GM23338 (cell line): ENCODE results near the gene RASA3. TPM values are rescaled to one million over a fixed set of nuclear protein-coding genes. Genes with fewer than 3 reads are reported as not detected.

Experiments used
- ATAC-seq: fragments of 200-7000 bp; cut with Tn5 transposase; 3 replicates; pipeline ENCODE4 v1.9.1; 2020
- DNase-seq: peaks from one replicate; pipeline ENCODE4 v3.0.0-alpha.2; 2015; ENCODE audit warnings: low spot score
- H2AFZ ChIP-seq: fragments of 200-600 bp; sonication (generic); 2 replicates; pipeline ENCODE4 v1.8.0; 2016; ENCODE audit warnings: antibody characterized with exemption, mild to moderate bottlenecking, moderate library complexity
- H3F3A ChIP-seq: fragments of 200-600 bp; sonication (generic); replicated peaks from 2 replicates; pipeline ENCODE4 v1.8.0; 2017; ENCODE audit warnings: antibody characterized with exemption, mixed run types, low read depth
- H3K27ac ChIP-seq: fragments of 200-600 bp; sonication (generic); 2 replicates; pipeline ENCODE4 v1.6.1; 2016; ENCODE audit warnings: low read depth
- H3K27me3 ChIP-seq: fragments of 200-600 bp; sonication (generic); 2 replicates; pipeline ENCODE4 v1.8.0; 2016; ENCODE audit warnings: mild to moderate bottlenecking, mixed run types, moderate library complexity; ENCODE audit not compliant: insufficient read depth
- H3K36me3 ChIP-seq: fragments of 200-600 bp; sonication (generic); 2 replicates; pipeline ENCODE4 v1.8.0; 2016; ENCODE audit warnings: mild to moderate bottlenecking; ENCODE audit not compliant: insufficient read depth
- H3K4me1 ChIP-seq: fragments of 200-600 bp; sonication (generic); 2 replicates; pipeline ENCODE4 v1.8.0; 2016; ENCODE audit warnings: mild to moderate bottlenecking, moderate library complexity; ENCODE audit not compliant: insufficient read depth
- H3K4me2 ChIP-seq: fragments of 200-600 bp; sonication (generic); 2 replicates; pipeline ENCODE4 v1.7.1; 2017; ENCODE audit warnings: mixed run types
- H3K4me3 ChIP-seq: fragments of 200-600 bp; sonication (generic); 2 replicates; pipeline ENCODE4 v1.6.1; 2016; ENCODE audit warnings: mixed run types
- H3K79me2 ChIP-seq: fragments of 200-600 bp; sonication (generic); replicated peaks from 2 replicates; pipeline ENCODE4 v1.8.0; 2017; ENCODE audit warnings: mild to moderate bottlenecking; ENCODE audit not compliant: insufficient read depth
- H3K9me2 ChIP-seq: fragments of 200-600 bp; sonication (generic); 2 replicates; pipeline ENCODE4 v1.8.0; 2017; ENCODE audit not compliant: insufficient read depth
- H4K20me1 ChIP-seq: fragments of 200-600 bp; sonication (generic); replicated peaks from 2 replicates; pipeline ENCODE4 v1.8.0; 2017; ENCODE audit warnings: mild to moderate bottlenecking; ENCODE audit not compliant: insufficient read depth
- H3K27ac Mint-ChIP-seq: 2 replicates; pipeline ENCODE4 v1.8.0; 2020; ENCODE audit warnings: inconsistent platforms, mild to moderate bottlenecking, moderate library complexity, mixed read lengths
- H3K27me3 Mint-ChIP-seq: 3 replicates; pipeline ENCODE4 v1.8.0; 2022; ENCODE audit warnings: low read depth, mild to moderate bottlenecking, moderate library complexity, mixed read lengths, inconsistent platforms; ENCODE audit not compliant: insufficient read depth, poor library complexity
- H3K36me3 Mint-ChIP-seq: 3 replicates; pipeline ENCODE4 v1.8.0; 2021; ENCODE audit warnings: low read depth, mild to moderate bottlenecking, inconsistent platforms, moderate library complexity, mixed read lengths
- H3K4me1 Mint-ChIP-seq: 3 replicates; pipeline ENCODE4 v1.8.0; 2020; ENCODE audit warnings: mild to moderate bottlenecking, inconsistent platforms, mixed read lengths
- H3K4me3 Mint-ChIP-seq: 3 replicates; pipeline ENCODE4 v1.8.0; 2021; ENCODE audit warnings: moderate library complexity, mild to moderate bottlenecking, inconsistent platforms, mixed read lengths
- H3K9me3 Mint-ChIP-seq: 3 replicates; pipeline ENCODE4 v1.8.0; 2020; ENCODE audit warnings: moderate library complexity, mild to moderate bottlenecking, inconsistent platforms, mixed read lengths
- CREB1 ChIP-seq: fragments of 250-450 bp; sonication (Bioruptor Pico); IDR thresholded peaks from 2 replicates; pipeline ENCODE4 v1.5.0; 2020; ENCODE audit warnings: low read depth, mild to moderate bottlenecking, moderate library complexity
- EZH2 ChIP-seq: fragments of 200-600 bp; sonication (generic); IDR thresholded peaks from one replicate; pipeline ENCODE4 v1.8.0; 2017; ENCODE audit warnings: antibody characterized with exemption, mild to moderate bottlenecking, low read depth; ENCODE audit not compliant: unreplicated experiment
- EZH2phosphoT487 ChIP-seq: fragments of 200-600 bp; sonication (generic); IDR thresholded peaks from one replicate; pipeline ENCODE4 v1.8.1; 2018; ENCODE audit warnings: antibody characterized with exemption; ENCODE audit not compliant: unreplicated experiment
- JUNB ChIP-seq: IDR thresholded peaks from one replicate; pipeline ENCODE4 v1.6.1; 2016; ENCODE audit warnings: antibody characterized with exemption; ENCODE audit not compliant: unreplicated experiment
- NANOG ChIP-seq: IDR thresholded peaks from 2 replicates; pipeline ENCODE4 v1.6.1; 2016; ENCODE audit warnings: antibody characterized with exemption, borderline replicate concordance
- POLR2AphosphoS5 ChIP-seq: IDR thresholded peaks from 2 replicates; pipeline ENCODE4 v1.6.1; 2016; ENCODE audit warnings: antibody characterized with exemption, low read depth
- STAT1 ChIP-seq: IDR thresholded peaks from one replicate; pipeline ENCODE4 v1.6.1; 2016; ENCODE audit warnings: antibody characterized with exemption; ENCODE audit not compliant: unreplicated experiment
- ZNF114 ChIP-seq: fragments of 250-450 bp; sonication (Bioruptor Pico); IDR thresholded peaks from 2 replicates; pipeline ENCODE4 v1.5.0; 2020; ENCODE audit warnings: mild to moderate bottlenecking, moderate library complexity
- ZNF331 ChIP-seq: fragments of 250-450 bp; sonication (Bioruptor Pico); IDR thresholded peaks from 2 replicates; pipeline ENCODE4 v1.5.0; 2020; ENCODE audit warnings: low read depth, mild to moderate bottlenecking, moderate library complexity
- polyA plus RNA-seq: library from polyadenylated mRNA; unstranded; fragments of >200 nt; fragmentation: Nextera tagmentation; extraction: Ambion mirVana; gene quantifications from 2 replicates; pipeline ENCODE4 v1.2.1, GENCODE V29; 2016
- total RNA-seq: library from RNA; depleted of rRNA; stranded (reverse); fragments of >200 nt; shearing (Covaris generic); gene quantifications from 2 replicates; pipeline ENCODE4 v1.2.3, GENCODE V29; 2014
- TF ChIP-seq, protein P1 (sequence below): IDR thresholded peaks from 2 replicates; pipeline ENCODE4 v1.6.1; 2016; ENCODE audit warnings: antibody characterized with exemption
- TF ChIP-seq, protein P2 (sequence below), 2 experiments: fragments of 200-600 bp in 1 of 2; sonication (generic) in 1 of 2; conservative IDR thresholded peaks; 2 replicates each; pipeline versions ENCODE4 v1.5.1 to v1.6.1; 2016 to 2017; ENCODE audit warnings: antibody characterized with exemption in 2 of 2, low read depth in 2 of 2, mild to moderate bottlenecking in 2 of 2, moderate library complexity in 1 of 2
- TF ChIP-seq, protein P3 (sequence below): fragments of 250-450 bp; sonication (Bioruptor Pico); IDR thresholded peaks from 2 replicates; pipeline ENCODE4 v1.5.0; 2020; ENCODE audit warnings: mild to moderate bottlenecking, moderate library complexity
- TF ChIP-seq, protein P4 (sequence below): IDR thresholded peaks from one replicate; pipeline ENCODE4 v1.6.1; 2018; ENCODE audit warnings: antibody characterized with exemption; ENCODE audit not compliant: unreplicated experiment

The RASA3 gene
- total and polyA plus RNA-seq, 2 experiments from 2014 or later: 11.2 to 20.7 TPM

DNA sequence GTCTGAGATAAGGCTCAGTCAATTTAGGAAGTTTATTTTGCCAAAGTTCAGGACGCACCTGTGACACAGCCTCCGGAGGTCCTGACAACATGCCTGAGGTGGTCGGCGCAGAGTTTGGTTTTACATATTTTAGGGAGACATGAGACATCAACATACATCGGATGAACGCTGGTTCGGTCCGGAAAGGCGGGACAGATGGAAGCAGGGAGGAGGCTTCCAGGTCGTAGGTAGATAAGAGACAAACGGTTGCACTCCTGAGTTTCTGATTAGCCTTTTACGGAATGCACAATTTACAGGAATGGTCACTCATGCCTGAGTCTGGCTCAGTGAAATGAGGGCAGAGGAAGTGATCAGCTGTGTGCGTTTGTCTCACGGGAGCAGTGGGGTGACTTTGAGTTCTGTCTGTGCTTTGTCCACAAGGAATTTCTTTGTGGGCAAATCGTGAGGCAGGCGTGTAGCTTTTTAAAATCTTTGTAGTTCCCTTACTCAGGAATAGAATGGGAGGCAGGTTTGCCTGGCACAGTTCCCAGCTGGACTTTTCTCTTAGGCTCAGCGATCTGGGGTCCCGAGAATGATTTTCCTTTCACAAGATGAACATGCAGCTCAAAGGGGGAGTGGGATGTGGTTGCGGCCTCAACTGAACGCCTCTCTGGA, 194.8 kb downstream of the RASA3 start:
- Histone ChIP-seq H2AFZ (no peak overlapping the region), H3K4me3 (no peak overlapping the region), H4K20me1 (no peaks in the 10 kb centered on the region), H3K4me1 (no peaks in the 10 kb centered on the region), H3K36me3 (no peaks in the 10 kb centered on the region), H3K27ac (no peak overlapping the region), H3K79me2 (no peaks in the 10 kb centered on the region), H3K9me2 (no peaks in the 10 kb centered on the region), H3K27me3 (no peaks in the 10 kb centered on the region), H3K4me2 (no peak overlapping the region), H3F3A (no peaks in the 10 kb centered on the region)
- H3K27ac Mint-ChIP-seq: no peak overlapping the region
- peaks cover 11% of the 10 kb centered on the region for H3K4me1 Mint-ChIP-seq
- TF ChIP-seq EZH2: no peak
- TF ChIP-seq CREB1 (CRISPR knock-in tag): no peak
- no peak for TF ChIP-seq ZNF331 (CRISPR knock-in tag)
- TF ChIP-seq, protein P1, sequence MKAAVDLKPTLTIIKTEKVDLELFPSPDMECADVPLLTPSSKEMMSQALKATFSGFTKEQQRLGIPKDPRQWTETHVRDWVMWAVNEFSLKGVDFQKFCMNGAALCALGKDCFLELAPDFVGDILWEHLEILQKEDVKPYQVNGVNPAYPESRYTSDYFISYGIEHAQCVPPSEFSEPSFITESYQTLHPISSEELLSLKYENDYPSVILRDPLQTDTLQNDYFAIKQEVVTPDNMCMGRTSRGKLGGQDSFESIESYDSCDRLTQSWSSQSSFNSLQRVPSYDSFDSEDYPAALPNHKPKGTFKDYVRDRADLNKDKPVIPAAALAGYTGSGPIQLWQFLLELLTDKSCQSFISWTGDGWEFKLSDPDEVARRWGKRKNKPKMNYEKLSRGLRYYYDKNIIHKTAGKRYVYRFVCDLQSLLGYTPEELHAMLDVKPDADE: no peak
- no peak for TF ChIP-seq STAT1
- TF ChIP-seq, protein P2, sequence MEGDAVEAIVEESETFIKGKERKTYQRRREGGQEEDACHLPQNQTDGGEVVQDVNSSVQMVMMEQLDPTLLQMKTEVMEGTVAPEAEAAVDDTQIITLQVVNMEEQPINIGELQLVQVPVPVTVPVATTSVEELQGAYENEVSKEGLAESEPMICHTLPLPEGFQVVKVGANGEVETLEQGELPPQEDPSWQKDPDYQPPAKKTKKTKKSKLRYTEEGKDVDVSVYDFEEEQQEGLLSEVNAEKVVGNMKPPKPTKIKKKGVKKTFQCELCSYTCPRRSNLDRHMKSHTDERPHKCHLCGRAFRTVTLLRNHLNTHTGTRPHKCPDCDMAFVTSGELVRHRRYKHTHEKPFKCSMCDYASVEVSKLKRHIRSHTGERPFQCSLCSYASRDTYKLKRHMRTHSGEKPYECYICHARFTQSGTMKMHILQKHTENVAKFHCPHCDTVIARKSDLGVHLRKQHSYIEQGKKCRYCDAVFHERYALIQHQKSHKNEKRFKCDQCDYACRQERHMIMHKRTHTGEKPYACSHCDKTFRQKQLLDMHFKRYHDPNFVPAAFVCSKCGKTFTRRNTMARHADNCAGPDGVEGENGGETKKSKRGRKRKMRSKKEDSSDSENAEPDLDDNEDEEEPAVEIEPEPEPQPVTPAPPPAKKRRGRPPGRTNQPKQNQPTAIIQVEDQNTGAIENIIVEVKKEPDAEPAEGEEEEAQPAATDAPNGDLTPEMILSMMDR (conservative IDR thresholded peaks at IDR 0.05; ENCODE audit: low read depth in 2 of 2): no peak
- TF ChIP-seq, protein P3, sequence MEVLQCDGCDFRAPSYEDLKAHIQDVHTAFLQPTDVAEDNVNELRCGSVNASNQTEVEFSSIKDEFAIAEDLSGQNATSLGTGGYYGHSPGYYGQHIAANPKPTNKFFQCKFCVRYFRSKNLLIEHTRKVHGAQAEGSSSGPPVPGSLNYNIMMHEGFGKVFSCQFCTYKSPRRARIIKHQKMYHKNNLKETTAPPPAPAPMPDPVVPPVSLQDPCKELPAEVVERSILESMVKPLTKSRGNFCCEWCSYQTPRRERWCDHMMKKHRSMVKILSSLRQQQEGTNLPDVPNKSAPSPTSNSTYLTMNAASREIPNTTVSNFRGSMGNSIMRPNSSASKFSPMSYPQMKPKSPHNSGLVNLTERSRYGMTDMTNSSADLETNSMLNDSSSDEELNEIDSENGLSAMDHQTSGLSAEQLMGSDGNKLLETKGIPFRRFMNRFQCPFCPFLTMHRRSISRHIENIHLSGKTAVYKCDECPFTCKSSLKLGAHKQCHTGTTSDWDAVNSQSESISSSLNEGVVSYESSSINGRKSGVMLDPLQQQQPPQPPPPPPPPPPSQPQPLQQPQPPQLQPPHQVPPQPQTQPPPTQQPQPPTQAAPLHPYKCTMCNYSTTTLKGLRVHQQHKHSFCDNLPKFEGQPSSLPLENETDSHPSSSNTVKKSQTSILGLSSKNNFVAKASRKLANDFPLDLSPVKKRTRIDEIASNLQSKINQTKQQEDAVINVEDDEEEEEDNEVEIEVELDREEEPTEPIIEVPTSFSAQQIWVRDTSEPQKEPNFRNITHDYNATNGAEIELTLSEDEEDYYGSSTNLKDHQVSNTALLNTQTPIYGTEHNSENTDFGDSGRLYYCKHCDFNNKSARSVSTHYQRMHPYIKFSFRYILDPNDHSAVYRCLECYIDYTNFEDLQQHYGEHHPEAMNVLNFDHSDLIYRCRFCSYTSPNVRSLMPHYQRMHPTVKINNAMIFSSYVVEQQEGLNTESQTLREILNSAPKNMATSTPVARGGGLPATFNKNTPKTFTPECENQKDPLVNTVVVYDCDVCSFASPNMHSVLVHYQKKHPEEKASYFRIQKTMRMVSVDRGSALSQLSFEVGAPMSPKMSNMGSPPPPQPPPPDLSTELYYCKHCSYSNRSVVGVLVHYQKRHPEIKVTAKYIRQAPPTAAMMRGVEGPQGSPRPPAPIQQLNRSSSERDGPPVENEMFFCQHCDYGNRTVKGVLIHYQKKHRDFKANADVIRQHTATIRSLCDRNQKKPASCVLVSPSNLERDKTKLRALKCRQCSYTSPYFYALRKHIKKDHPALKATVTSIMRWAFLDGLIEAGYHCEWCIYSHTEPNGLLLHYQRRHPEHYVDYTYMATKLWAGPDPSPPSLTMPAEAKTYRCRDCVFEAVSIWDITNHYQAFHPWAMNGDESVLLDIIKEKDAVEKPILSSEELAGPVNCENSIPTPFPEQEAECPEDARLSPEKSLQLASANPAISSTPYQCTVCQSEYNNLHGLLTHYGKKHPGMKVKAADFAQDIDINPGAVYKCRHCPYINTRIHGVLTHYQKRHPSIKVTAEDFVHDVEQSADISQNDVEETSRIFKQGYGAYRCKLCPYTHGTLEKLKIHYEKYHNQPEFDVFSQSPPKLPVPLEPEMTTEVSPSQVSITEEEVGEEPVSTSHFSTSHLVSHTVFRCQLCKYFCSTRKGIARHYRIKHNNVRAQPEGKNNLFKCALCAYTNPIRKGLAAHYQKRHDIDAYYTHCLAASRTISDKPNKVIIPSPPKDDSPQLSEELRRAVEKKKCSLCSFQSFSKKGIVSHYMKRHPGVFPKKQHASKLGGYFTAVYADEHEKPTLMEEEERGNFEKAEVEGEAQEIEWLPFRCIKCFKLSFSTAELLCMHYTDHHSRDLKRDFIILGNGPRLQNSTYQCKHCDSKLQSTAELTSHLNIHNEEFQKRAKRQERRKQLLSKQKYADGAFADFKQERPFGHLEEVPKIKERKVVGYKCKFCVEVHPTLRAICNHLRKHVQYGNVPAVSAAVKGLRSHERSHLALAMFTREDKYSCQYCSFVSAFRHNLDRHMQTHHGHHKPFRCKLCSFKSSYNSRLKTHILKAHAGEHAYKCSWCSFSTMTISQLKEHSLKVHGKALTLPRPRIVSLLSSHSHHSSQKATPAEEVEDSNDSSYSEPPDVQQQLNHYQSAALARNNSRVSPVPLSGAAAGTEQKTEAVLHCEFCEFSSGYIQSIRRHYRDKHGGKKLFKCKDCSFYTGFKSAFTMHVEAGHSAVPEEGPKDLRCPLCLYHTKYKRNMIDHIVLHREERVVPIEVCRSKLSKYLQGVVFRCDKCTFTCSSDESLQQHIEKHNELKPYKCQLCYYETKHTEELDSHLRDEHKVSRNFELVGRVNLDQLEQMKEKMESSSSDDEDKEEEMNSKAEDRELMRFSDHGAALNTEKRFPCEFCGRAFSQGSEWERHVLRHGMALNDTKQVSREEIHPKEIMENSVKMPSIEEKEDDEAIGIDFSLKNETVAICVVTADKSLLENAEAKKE (CRISPR knock-in tag): no peak
- TF ChIP-seq NANOG: no peak
- no peak for TF ChIP-seq ZNF114 (CRISPR knock-in tag)
- no peak for TF ChIP-seq JUNB
- no peak for TF ChIP-seq EZH2phosphoT487
- TF ChIP-seq, protein P4, sequence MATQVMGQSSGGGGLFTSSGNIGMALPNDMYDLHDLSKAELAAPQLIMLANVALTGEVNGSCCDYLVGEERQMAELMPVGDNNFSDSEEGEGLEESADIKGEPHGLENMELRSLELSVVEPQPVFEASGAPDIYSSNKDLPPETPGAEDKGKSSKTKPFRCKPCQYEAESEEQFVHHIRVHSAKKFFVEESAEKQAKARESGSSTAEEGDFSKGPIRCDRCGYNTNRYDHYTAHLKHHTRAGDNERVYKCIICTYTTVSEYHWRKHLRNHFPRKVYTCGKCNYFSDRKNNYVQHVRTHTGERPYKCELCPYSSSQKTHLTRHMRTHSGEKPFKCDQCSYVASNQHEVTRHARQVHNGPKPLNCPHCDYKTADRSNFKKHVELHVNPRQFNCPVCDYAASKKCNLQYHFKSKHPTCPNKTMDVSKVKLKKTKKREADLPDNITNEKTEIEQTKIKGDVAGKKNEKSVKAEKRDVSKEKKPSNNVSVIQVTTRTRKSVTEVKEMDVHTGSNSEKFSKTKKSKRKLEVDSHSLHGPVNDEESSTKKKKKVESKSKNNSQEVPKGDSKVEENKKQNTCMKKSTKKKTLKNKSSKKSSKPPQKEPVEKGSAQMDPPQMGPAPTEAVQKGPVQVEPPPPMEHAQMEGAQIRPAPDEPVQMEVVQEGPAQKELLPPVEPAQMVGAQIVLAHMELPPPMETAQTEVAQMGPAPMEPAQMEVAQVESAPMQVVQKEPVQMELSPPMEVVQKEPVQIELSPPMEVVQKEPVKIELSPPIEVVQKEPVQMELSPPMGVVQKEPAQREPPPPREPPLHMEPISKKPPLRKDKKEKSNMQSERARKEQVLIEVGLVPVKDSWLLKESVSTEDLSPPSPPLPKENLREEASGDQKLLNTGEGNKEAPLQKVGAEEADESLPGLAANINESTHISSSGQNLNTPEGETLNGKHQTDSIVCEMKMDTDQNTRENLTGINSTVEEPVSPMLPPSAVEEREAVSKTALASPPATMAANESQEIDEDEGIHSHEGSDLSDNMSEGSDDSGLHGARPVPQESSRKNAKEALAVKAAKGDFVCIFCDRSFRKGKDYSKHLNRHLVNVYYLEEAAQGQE: no peak
- no peak for TF ChIP-seq POLR2AphosphoS5
- DNase-seq (no peak), ATAC-seq (no peak)
- H3K9me3 Mint-ChIP-seq: no peaks in the 10 kb centered on the region
- peaks cover 17% of the 10 kb centered on the region for H3K27me3 Mint-ChIP-seq
- no peak overlapping the region for H3K4me3 Mint-ChIP-seq
- H3K36me3 Mint-ChIP-seq: no peaks in the 10 kb centered on the region
